ENCODE data around the gene SQSTM1.
A peak's percentile ranks its signal among the peaks of the same experiment; 100 is the strongest.
"Not testable (repeated sequence)": the region's sequence is repeated elsewhere in the genome, so short reads cannot be mapped to it uniquely, and the experiment has no call there.

The SQSTM1 gene

DNA sequence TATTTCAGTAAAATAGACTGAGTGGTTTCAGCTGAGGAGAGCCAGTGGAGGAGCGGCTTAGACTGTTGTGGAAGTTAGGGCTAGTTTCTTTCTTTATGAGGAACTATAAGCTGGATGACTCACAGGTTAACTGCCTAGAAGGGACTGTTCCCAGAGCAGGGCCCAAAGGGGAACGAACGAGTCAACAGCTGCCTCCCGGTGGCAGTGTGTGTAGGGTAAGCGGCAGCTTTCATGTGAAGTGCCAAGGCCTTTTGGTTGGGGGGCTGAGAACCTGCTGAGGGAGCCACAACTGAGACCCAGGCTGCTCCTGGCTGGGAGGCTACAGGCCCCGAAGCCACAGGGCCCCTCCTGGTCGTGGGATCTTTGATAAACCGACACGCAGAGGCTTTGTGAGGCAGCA, 7.0 kb downstream of the SQSTM1 start:
- peak; percentile 83 for DNase-seq

DNA sequence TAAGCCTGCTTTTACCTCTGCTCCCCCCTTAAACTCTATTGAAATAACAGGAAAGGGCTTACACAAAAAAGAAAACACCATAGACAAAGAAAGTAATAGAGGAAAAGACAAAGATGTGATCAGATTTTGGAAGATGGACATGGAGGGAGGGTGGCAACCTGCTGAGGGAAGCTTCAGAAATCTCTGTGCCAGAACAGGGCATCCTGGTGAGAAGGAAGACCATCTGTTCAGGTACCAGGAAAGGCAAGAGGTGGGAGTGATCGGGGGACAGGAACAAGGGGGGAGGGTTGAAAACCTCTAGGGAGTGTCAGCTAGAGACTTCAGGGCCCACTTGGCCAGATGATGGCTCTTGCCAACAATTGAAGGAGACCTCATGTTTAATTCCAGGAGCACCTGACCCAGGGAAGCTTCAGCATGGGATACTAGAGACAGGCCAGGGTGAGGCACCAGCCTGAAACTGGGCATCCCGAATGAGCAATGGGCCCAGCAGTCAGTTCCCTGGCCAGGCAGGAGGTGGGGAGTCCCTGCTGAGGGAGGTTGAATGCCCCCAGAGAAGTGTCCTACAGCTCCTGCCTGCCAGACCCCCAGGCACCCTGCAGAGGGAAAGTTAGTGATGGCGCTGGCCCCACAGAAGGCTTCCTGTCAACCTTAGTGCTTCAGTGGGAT, 8.2 kb downstream of the SQSTM1 start:
- no peak for DNase-seq

DNA sequence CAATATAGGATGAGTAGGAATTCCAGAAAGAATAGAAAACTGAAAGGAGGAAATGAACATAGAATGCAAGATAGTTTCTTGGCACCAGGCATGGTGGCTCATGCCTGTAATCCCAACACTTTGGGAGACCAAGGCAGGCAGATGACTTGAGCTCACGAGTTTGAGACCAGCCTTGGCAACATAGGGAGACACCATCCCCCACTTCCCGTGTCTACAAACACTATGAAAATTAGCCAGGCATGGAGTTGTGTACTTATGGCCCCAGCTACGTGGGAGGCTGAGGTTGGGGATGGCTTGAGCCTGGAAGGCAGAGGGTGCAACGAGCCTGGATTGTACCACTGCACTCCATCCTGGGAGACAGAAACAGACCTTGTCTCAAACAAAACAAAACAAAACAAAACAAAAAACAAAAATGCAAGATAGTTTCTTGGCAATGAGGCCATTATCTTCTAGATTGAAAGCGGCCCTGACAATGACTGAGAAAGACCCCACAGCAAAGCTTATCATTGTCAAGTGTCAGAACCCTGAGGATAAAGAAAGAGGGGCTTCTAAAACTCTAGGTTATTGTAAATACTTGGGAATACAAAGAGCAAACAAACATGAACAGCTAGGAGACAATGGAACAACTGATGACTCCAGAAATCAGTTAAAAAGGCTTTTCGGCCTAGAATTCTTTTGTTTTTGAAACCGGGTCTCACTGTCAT, 9.2 kb downstream of the SQSTM1 start:
- DNase-seq = no peak

DNA sequence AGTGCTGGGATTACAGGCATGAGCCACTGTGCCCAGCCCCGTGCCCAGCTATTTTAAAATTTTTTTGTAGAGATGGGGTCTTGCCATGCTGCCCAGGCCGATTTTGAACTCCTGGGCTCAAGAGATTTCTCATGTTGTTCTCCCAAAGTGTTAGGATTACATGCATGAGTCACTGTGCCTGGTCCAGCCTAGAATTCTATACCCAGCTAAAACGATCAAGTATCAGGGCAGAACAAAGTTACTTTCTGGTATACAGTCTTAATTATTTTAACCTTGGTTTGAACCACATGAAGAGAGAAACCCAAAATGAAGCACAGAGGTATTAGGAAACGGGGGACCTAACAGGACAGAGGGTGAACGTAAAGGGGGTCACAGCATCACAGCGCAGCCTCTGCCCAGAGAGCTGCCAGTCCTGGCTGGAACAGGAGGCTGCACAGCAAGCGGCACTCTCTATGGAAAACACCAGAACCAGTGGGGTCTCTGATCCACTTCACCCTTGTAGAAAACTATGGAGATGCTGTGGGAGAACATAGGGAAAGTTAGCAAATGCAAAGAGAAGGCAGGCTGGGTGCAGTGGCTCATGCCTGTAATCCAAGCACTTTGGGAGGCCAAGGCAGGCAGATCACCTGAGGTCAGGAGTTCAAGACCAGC, 10.2 kb downstream of the SQSTM1 start:
- DNase-seq = no peak

DNA sequence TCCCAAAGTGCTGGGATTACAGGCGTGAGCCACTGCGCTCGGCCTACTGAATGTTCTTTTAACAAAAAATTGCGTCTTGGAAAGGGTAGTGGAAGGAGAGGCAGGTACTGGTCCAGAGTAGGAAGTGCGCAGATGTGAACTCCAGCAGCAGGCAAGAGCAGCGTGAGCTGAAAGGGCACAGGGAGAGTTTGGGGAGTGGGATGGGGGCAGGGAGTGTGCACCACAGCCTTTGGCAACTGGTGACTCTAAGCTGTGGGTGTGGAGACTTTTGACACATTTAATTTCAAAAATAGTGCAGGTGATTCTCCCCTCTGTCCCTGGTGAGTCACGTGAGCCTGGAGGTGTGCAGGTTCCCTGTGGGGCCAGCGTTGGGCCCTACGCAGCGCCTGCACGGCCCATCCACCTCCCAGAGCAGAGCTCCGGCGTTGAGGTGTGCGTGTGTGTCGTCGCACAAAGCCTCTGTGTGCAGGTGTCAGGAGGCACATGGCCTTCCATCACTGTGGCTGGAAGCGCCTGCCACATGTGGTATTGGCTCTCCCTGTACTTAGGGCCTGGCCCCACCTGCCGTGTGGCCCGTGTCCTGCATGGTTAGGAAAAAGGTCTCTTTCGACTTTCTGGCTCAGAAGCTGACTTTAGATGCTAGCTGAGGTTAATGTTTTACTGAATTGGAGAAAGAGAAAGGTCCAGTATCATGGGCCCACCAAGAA, 11.5 kb downstream of the SQSTM1 start:
- no peak for DNase-seq

DNA sequence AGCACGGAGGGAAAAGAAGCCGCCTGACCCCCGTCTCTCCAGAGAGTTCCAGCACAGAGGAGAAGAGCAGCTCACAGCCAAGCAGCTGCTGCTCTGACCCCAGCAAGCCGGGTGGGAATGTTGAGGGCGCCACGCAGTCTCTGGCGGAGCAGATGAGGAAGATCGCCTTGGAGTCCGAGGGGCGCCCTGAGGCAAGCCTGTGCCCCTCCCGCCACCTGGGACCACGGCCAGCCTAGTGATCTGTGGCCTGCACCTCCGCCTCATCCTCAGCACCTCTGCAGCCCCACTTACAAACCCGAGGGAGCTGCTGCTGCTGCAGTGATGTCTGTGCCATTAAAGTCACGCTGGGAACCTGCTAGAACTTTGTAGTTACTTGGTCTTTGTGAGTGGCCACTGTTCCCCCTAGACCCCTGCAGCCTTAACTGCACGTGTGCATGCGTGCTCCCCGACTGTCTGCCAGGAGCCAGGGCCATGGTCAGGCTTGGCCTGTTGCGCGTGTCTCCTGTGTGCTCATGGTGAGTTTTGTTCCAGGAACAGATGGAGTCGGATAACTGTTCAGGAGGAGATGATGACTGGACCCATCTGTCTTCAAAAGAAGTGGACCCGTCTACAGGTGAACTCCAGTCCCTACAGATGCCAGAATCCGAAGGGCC, 12.5 kb downstream of the SQSTM1 start:
- DNase-seq = no peak

DNA sequence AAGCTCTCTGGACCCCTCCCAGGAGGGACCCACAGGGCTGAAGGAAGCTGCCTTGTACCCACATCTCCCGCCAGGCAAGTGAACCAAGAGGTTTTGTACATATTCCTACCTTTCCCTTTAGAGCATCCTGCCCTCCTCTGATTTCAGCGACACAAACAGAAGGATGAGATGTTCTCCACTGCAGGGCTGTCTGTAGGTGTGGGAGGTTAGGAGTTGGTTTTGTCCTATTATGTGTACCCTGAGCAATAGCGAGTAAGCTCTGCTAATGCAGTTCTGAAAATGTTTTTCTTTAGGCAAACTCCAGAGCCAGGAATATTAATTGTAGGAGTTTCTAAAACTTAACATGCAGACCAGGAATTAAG, 13.0 kb downstream of the SQSTM1 start:
- DNase-seq = no peak

DNA sequence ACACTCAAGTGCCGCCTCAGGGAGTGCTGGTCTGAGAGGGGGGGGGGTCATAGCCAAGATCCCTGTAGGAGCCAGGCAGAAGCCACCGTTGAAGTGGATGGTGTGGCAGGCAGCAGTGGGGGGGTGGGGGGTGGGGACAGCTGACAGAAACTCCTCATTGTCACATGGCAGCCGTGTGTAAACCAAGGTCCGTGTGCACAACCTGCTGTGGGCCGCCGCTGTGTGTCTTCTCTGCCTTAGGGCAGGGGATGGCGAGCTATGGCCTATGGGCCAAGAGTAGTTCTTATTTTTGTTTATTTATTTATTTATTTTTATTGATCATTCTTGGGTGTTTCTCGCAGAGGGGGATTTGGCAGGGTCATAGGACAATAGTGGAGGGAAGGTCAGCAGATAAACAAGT, 13.4 kb downstream of the SQSTM1 start:
- no peak for DNase-seq

DNA sequence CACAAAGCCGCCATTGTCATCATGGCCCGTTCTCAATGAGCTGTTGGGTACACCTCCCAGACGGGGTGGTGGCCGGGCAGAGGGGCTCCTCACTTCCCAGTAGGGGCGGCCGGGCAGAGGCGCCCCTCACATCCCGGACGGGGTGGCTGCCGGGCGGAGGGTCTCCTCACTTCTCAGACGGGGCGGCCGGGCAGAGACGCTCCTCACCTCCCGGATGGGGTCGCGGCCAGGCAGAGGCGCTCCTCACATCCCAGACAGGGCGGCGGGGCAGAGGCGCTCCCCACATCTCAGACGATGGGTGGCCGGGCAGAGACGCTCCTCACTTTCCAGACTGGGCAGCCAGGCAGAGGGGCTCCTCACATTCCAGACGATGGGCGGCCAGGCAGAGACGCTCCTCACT, 14.2 kb downstream of the SQSTM1 start:
- not testable (repeated sequence) for DNase-seq

DNA sequence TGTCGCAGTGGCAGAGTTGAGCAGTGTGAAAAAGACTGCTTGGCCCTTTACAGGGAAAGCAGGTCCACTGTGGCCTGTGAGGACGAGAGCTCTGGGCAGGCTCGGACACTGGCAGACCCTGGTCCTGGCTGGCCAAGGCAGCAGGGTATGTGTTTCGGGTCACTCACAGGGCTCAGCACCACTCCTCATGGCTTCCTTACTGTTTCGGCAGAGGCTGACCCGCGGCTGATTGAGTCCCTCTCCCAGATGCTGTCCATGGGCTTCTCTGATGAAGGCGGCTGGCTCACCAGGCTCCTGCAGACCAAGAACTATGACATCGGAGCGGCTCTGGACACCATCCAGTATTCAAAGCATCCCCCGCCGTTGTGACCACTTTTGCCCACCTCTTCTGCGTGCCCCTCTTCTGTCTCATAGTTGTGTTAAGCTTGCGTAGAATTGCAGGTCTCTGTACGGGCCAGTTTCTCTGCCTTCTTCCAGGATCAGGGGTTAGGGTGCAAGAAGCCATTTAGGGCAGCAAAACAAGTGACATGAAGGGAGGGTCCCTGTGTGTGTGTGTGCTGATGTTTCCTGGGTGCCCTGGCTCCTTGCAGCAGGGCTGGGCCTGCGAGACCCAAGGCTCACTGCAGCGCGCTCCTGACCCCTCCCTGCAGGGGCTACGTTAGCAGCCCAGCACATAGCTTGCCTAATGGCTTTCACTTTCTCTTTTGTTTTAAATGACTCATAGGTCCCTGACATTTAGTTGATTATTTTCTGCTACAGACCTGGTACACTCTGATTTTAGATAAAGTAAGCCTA, 15.7 kb downstream of the SQSTM1 start:
- peak; percentile 58 for DNase-seq

DNA sequence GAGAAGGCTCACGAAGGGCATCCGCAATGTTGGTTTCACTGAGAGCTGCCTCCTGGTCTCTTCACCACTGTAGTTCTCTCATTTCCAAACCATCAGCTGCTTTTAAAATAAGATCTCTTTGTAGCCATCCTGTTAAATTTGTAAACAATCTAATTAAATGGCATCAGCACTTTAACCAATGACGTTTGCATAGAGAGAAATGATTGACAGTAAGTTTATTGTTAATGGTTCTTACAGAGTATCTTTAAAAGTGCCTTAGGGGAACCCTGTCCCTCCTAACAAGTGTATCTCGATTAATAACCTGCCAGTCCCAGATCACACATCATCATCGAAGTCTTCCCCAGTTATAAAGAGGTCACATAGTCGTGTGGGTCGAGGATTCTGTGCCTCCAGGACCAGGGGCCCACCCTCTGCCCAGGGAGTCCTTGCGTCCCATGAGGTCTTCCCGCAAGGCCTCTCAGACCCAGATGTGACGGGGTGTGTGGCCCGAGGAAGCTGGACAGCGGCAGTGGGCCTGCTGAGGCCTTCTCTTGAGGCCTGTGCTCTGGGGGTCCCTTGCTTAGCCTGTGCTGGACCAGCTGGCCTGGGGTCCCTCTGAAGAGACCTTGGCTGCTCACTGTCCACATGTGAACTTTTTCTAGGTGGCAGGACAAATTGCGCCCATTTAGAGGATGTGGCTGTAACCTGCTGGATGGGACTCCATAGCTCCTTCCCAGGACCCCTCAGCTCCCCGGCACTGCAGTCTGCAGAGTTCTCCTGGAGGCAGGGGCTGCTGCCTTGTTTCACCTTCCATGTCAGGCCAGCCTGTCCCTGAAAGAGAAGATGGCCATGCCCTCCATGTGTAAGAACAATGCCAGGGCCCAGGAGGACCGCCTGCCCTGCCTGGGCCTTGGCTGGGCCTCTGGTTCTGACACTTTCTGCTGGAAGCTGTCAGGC, 16.6 kb downstream of the SQSTM1 start:
- DNase-seq = no peak

DNA sequence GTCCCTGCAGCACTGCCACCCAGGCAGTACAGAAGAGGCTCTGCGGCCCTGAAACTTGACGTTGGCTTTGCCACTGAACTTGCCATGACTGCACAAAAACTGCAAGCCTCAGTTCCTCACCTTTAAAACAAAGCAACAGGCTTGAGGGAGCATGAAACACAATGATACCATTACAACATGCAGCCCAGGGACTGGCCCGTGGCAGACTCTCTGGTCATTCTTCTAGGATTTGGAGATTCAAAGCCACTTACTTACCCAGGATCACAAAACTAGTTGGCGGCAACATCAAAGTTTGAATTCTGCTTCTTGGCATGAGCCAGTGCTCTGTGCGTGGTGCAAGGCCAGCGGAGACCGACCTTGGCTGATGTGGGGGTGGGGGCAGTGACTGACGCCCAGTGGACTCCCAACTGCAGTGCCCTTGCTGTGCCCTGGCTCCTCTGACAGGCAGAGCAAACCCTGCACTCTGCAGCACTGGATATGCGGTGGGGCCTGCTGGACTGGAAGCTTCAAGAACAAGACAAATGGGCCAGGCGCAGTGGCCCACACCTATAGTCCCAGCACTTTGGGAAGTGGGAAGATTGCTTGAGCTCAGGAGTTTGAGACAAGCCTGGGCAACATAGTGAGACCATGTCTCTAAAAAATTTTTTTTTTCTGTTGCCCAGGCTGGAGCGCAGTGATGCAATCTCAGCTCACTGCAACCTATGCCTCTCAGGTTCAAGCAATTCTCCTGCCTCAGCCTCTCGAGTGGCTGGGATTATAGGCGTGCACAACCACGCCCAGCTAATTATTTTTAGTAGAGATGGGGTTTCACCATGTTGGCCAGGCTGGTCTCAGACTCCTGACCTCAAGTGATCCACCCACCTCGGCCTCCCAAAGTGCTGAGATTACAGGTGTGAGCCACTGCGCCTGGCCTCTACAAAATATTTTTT, 18.9 kb downstream of the SQSTM1 start:
- DNase-seq = no peak

DNA sequence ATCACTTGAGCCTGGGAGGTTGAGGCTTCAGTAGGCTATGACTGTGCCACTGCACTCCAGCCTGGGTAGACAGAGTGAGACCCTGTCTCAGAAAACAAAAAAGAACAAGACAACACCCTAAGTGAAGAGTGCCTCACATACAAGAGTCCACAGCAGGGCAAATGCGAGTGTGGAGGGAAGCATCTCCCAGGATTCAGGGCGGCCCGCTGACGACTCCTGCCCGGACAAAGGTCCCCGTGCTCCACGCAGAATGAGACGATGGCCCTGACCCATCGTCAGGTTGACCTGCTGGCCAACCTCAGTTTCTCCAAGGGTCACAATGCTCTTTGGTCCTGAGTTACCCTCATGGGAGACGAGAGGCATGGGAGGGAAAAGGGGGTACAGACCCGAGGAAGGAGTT, 19.6 kb downstream of the SQSTM1 start:
- DNase-seq = no peak

DNA sequence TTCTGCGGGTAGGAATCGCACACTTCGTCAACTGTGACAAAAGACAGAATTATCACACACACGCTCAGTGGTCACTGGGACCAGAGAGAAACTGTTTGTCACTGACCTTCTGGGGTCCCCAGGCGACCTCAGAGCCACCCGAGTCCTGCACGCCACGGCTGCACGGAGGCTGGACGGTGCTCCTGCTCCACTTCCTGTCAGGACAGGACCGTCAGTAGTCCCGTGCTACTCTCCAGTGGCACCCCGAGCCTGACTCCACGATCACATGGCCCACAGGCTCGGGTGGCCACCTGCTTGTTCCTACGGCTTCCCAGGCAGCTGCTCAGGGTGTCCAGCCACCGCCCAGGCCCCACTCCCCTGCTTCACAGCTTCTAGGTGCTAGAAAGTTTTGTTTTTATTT, 20.1 kb downstream of the SQSTM1 start:
- no peak for DNase-seq

DNA sequence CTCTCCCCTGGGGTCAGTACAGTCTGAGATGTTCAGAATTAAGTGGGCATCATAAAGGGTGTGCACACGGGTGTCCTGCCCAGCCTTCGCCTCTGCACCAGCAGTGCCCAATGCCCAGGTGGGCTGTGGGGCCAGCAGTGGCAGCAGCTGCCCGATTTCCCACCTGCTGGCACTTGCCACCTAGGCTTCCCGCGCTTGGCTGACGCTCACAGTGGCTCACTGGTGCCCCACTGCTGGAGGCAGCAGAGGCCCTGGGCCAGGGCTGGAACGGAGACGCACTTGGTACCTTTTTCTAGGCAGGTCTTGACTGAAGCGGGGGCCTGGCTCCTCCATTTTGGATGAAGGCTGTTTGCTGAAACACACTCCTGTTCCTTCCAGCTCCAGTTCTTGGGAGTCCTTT, 20.9 kb downstream of the SQSTM1 start:
- no peak for DNase-seq

DNA sequence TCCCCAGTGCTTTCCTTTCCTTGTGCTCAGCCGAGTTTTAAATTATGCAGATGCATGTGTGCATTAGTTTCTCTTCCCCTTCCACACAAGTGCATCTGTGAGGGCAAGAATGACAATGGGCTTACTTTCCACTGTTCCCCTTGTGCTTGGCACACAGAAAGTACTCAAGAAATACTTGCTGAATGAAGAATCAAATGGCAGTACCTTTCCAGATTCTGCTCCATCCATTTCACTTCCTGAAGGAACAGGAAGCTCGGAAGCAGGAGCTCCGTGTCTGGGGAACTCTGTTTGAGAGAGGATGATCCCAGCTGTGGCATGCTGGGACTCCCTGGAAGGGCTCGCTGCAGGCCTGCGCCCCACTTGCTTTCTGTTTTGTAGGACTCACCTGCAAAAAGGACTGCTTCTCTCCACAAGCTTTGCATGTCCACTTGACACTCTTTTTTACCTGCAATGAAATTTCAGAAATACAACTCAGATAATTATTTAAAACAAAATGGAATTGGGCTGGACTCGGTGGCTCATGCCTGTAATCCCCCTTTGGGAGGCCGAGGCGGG, 32.4 kb downstream of the SQSTM1 start:
- no peak for DNase-seq

DNA sequence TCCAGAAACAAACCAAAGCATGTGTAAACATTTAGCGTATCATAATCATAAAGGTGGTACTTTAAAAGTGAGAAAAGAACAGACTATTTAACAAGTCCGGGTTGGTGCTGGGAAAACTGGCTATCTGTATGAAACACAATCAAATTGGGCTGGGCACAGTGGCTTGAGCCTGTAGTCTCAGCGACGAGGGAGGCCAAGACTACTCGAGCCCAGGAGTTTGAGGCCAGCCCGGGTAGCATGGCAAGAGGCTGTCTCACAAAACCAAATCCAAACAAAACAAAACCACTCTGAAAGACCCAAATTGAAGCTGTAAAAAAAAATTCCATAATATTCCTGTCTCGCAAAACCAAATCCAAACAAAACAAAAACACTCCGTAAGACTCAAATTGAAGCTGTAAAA, 33.7 kb downstream of the SQSTM1 start:
- no peak for DNase-seq

DNA sequence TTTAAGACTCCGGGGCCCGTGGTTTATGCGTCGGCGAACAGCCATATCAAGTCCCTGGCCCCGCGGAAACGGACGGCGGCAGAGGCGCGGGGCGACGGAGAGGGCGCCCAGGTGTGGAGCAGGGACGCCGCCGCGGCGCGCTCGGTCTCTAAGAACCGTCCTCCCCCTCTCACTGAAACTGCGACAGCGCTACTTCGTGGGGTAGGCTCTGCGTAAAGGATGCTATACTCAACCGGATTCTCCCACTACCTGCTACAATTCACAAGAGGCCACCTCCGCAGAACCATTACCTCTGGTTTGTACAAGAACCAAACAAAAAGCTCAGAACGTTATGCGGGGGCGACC, 37.5 kb downstream of the SQSTM1 start:
- DNase-seq = no peak

DNA sequence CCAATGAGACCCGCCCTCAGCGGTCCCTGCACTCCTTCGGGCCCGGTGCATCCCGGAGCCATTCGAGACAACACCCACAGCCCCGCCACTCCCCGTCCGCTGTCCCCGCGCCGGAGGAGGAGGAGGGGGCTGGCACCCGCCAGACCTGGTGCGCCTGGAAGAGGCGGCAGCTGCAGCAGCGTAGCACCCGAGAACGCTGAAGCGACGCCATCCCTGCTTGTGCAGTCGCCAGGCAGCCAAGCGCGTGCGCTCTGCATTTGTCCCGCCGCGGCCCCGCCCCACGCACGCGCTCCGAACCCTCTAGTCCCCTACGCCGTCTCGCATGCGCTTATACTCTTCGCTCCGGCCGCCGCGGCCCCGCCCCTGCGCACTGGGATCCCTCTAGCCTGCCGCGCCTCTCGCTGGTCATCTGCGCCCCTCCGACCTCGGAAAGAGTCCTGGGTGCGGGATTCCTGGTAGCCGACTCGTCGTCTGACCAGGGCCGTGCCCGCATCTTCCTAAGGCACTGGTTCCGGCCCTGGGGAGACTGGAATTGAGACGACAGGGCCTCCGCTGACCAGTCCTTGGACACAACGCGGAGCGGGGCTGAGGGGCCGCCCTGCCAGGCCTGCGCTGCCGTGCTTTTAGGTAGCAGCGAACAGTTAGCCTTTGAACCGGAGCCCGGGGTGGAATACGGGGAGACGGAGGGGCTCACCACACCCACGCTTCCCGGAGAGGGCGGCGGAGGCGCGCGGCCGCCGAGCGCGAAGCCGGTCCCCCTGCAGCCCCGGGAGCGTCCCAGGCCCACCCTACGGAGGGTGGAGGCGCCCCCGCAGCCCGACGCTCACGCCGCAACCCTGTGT, 38.1 kb downstream of the SQSTM1 start, which contains the start of gene MRNIP:
Gene MRNIP (minus strand): TSS at position 232 of the 842 bp plus-strand sequence. CDS start 21 bp downstream, at position 211.
- peak; percentile 97 for DNase-seq
